Measurements from ENCODE around the gene ESYT3. TPM values are rescaled to one million over a fixed set of nuclear protein-coding genes. Genes with fewer than 3 reads are reported as not detected.

ESYT3 gene, protein sequence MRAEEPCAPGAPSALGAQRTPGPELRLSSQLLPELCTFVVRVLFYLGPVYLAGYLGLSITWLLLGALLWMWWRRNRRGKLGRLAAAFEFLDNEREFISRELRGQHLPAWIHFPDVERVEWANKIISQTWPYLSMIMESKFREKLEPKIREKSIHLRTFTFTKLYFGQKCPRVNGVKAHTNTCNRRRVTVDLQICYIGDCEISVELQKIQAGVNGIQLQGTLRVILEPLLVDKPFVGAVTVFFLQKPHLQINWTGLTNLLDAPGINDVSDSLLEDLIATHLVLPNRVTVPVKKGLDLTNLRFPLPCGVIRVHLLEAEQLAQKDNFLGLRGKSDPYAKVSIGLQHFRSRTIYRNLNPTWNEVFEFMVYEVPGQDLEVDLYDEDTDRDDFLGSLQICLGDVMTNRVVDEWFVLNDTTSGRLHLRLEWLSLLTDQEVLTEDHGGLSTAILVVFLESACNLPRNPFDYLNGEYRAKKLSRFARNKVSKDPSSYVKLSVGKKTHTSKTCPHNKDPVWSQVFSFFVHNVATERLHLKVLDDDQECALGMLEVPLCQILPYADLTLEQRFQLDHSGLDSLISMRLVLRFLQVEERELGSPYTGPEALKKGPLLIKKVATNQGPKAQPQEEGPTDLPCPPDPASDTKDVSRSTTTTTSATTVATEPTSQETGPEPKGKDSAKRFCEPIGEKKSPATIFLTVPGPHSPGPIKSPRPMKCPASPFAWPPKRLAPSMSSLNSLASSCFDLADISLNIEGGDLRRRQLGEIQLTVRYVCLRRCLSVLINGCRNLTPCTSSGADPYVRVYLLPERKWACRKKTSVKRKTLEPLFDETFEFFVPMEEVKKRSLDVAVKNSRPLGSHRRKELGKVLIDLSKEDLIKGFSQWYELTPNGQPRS
- 0.07 TPM in 1 of 2 replicates, not detected in the other for total RNA-seq

DNA sequence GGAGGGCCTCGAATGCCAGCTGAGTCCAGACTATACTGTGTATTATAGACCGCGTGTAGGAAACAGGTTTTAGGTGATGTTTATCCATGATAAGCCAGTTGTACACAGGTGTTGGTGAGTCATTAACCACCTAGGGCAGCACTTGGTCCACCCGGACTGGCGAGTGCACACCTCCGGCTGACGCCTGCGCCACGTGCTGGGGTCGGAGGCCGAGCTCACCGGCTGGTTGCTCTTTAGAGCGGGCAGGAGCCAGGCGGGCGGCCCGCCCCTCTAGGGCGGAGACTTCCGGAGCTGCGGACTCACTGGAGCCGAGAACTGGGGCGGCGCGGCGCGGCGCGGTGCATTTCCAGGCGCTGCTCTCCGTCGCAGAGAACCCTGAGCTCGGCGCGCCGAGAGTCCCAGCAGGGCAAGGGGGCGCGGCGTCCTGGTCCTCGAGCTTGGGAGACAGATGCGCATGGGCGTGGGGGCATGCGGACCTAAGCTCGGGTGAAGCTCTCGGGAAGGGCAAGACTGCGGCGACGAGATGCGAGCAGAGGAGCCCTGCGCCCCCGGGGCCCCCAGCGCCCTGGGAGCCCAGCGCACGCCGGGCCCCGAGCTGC is at the start of gene ESYT3:
Gene ESYT3 (plus strand): TSS at position 341 of the 599 bp plus-strand sequence. CDS start 183 bp downstream, at position 524.
- DNase-seq (ENCODE audit: low read depth, low spot score) = no peak

DNA sequence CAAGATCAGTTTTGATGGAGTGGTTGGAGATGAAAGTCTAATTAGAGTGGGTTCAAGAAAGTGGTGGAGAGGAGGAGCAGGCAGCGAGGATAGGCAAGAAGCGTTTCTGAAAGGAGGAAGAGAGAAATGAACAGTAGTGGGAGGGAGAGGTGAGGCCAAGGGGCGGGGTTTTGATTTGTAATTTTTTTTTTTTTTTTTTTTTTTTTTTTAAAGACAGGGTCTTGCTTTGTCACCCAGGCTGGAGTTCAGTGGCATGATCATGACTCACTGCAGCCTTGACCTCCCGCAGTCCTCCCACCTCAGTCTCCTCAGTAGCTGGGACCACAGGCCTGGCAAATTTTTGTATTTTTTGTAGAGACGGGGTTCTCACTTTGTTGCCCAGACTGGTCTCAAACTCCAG is 49.4 kb upstream of the ESYT3 start:
- DNase-seq (ENCODE audit: low read depth, low spot score) = no peak

DNA sequence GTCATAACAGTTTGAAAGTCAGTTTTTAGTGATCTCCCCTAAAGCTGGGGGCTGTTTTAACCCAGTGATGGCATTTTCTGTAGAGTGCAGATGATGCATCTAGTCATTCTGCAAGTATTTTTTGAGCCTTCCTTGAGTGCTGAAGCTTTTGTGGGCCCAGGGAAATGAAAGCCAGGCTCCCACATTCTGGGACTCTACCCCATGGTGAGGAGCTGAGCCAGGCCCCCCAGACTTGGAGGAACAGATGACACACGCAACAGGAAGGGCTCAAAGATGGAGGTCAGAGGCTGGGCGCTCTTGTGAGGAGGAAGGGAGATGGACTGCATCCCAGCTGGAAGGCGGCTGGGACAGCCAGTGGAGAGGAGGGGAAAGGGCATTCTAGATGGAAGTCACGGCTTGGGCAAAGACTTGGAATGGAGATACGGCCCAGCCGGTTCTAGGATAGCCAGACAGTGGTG is 45.2 kb upstream of the ESYT3 start:
- DNase-seq (ENCODE audit: low read depth, low spot score) = no peak

DNA sequence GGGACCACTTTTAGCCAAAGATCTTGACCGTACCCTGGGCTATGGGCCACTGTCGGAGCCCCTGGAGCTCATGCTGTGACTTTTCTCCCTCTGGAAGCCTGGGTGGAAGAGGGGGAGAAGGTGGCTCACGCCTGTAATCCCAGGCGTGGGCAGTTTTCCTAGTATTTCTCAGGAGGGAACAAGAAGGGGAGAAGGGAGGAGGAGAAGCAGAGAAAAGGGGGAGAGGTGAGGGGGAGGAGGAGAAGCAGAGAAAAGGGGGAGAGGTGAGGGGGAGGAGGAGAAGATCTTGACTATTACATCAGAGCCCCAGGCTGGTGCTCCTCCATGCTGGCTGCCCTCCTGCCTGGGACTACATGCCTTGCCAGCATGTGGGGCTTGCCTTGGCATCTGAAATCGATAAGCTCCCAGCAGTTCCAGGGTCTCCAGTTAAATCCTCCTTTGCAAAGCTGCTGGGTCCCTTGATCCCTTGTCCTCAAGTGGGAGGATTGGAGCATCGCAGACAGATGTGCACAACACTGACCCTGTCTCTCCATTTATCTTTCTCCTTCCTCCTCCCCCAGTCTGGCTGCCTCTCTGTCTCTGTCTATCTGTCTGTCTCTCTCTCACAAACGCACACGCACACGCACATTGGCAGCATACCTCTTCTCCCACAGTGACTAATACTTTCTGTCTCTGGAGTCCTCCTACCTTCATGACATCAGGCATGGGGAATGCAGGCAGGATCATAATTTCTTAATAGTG is 44.4 kb upstream of the ESYT3 start:
- no peak for DNase-seq (ENCODE audit: low read depth, low spot score)

DNA sequence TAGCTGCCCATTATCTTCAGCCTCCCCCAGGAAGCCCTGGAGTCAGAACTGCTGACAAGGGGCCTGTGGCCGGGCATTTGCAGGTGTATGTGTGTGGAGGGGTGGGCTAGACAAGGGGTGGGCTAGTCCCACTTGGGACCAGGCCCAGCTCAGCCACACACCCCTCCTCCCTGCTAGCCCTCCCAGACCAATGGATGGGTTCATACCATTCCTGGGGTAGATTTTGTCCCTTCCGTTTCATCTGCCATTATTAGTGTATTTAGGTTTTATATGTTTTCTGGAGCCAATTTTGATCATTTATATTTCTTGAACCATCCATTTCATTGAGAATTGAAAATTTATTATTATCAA is 43.9 kb upstream of the ESYT3 start:
- DNase-seq (ENCODE audit: low read depth, low spot score) = no peak

DNA sequence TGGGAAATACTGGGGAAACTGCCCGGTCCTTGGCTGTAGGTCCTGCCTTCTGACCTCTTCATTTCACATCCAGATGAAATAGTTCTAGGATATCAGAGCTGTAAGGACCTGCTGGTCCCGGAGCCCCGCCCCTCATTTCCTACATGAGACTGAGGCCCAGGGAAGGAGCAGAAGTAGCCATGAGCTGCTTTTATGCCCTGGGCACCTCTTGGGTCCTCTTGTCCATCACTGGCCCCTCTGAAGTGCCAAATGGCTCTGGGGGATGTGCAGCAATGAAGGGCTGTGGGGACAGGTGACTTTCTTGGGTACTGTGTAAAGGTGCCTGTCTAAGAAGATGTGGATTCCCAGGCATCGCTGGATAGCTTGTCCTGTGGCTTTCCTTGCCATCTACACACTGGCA is 40.3 kb upstream of the ESYT3 start:
- no peak for DNase-seq (ENCODE audit: low read depth, low spot score)

DNA sequence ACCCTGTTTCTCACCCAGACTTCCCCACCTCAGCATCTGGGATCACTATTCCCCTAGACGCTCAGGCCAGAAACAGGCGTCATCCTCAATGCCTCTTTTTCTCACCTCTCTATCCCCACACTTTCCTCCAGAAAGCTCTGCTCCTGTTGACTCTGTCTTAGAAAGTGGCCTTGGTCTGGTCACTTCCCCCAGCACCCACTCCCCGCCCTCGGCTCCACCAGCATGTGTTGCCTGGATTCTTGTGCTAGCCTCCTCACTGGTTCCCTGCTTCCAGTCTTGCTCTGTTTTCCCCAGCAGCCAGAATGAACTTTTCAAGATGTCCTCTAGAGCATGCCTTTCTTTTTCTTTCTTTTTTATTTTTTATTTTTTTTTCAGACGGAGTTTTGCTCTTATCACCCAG is 39.7 kb upstream of the ESYT3 start:
- DNase-seq (ENCODE audit: low read depth, low spot score) = no peak

DNA sequence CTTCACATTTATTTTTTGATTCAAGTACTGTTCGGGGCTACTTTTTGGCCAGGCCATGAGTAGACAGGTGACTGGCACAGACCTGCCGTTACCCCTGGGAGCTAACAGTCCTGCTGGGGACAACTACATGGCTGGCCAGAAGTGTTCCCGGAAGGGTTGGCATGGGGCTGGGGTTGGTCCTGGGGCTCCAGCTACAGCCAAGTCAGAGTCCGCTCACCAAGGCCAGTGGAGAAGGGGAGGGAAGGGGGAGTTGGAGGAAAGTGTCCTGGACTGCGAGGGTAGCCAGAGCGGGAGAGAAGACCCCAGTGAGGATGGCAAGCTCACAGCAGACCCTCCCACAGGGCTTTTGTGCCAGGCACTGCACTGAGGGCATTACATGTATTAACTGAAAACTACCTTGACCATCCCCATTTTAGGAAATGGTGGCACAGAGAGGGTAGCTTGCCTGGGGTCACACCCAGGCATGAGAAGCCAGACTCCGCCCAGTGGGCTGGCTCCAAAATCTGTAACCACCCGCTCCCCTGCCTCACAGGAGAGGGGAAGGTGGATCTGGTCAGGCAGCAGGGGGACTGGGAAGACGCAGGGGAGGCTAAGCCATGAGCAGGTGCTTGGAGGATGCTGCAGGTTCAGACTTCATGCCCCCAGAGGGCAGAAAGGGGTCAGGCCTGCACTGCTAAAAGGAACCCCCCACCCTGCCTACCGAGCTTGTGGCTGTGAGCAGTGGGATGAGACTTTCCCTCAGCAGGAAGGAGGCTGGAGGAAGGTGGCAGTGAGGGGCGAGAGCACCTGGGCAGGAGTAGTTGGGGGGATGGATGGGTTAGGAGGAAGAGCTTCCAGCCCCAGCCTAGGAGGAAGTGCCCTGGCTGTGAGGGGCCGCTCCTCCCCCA is 38.3 kb upstream of the ESYT3 start:
- DNase-seq (ENCODE audit: low read depth, low spot score) = no peak

DNA sequence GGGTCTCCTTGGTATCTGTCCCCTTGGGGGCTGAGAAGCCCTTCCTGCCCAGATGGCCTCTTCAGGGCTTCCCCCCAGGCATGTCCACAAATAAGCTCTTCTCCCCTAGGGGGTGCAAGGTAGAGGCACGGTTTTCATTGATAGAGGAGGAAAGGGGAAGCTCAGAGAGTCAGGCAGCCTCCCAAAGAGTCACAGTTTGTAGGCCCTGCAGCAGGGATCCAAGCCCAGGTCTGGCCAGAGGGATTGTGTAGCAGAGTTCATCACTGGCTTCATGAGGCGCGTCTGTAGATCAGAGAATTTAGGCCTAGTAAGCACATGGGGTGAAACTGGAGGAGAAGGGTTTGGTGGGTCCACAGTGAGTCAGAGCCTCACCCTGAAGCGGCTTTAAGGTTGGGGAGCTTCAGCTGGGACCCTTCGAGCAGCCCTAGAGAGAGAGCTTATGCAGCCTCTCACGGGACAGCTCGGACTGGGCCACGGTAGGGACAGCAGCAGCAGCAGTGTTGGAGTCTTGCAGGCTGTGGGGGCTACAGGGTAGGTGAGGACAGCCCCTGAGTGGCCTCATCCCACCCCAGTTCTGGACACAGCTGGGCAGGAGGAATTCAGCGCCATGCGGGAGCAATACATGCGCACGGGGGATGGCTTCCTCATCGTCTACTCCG is 37.5 kb upstream of the ESYT3 start:
- no peak for DNase-seq (ENCODE audit: low read depth, low spot score)

DNA sequence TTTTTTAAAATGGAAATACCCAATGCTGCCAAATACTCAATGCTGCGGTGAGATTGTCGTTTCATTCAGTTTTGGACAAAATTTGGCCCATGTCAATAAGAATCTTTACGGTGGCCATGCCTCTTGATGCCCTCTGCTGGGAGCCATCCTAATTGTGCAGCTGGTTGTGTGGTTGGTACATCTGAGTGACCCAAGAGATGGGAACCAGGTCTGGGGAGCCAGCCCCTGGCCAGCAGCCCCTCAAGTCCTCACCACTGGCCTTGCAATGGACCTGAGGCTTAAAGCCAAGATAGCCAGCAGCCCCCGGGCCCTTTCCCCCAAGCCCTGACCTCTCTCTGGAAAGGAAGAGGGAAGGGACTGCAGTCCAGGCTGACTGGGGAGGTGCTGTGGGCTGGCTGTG is 36.4 kb upstream of the ESYT3 start:
- DNase-seq (ENCODE audit: low read depth, low spot score) = no peak

DNA sequence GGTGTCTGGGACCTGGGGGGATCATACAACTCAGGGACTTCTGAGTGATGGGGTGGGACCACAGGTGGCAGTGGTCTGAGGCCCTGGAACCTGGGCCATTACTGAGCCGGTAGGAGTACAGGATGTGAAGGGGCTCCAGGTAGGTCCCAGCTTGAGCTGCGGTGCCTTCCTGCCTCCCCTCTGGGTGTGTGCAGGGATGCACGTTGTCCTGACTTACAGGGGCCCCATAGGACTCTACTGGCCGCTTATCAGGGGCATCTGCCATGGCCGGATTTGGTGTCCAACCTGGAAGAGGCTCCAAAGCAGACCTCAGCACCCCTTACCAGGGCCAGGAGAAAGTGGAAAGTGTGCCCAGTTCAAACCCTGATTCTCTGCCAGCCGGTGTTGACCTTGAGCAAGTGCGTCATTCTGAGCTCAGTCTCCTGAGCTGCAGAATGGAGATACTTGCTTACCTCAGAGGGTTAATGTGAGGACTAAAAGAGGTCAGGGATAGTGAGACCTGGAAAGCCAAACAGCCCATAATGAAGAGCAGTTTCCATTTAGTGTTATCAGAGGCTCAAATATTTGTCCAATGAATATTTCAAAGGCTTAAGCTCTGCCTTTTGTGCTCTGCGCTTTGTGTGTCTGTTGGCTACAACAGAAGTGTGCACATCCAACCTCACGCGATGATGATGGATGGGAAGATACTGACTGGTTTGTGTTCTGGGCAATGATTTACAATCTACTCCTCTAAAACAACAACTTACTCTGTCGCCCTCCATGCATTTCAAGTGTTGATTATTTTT is 35.4 kb upstream of the ESYT3 start:
- no peak for DNase-seq (ENCODE audit: low read depth, low spot score)

DNA sequence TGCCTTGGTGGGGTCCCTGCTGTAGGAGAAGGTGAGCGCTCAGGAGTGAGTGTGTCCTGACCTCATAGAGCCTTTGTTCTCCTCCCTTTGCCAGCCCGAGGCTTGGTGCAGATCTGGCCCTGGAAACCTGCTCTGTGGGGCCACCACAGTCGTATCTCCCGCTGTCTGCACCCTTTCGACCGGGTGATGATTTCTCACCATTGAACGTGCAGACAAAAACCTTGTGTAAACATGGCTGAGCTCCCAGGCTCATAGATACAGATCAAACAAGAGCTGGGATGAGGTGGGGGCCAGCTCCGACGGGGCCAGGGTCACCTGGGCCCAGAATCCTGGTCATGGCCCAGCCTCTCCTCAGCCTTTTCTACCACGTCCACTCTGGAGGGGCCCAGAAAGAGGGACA is 34.6 kb upstream of the ESYT3 start:
- DNase-seq (ENCODE audit: low read depth, low spot score) = no peak

DNA sequence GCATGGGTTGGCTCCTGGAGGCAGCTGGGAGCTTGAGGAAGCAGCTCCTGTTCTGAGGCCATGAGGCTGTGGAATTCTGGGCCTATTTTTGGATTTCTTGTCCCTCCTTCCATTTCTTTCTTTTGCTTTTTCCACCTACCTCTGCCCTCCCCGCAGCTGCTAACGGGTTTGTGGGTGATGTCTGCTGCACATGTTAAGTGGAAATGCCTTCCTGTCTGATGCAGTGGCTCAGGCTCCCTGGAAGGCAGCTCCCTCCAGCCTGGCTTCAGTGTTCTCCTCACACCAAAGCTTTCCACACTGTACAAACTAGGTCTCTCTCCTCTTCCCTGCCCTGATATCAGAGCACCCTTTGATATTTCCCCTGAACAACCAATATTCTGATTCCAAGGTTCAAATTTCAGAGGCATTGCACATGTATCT is 33.8 kb upstream of the ESYT3 start:
- DNase-seq (ENCODE audit: low read depth, low spot score) = no peak

DNA sequence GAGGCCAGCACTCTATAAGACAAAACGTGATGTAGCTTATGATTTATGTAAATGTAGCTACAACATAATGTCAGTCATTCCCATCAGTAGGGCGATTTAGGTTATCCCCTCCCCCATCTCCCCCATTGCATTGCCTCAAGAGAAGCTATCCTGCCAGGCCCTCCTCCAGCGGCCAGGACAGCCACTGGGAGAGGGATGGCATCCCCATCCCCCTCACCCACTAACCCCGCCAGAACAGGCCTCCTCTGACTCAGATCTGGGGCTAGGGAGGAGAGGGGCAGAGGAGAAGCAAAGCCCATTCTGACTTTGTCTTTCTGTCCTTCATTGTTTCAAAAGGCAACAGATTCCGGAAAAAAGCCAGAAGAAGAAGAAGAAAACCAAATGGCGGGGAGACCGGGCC is 32.6 kb upstream of the ESYT3 start:
- no peak for DNase-seq (ENCODE audit: low read depth, low spot score)

DNA sequence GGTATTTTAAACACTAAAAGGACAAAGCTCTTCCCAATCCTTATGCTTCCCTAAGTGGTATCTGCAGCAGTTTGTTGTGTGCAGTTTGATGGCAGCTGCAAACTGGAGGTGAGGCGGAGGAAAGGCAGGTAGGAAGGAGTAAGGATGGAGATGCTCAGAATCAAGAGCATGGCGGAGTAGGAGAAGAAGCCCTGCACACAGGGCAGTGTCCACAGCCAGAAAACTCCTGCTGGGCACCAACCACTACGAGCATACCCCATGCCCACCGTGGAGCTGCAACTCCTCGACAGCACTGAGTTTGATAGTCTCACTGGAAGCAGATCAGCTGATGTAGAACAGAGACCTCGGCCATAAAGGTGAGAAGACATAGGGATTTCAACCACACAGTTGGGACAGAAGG is 30.3 kb upstream of the ESYT3 start:
- no peak for DNase-seq (ENCODE audit: low read depth, low spot score)

DNA sequence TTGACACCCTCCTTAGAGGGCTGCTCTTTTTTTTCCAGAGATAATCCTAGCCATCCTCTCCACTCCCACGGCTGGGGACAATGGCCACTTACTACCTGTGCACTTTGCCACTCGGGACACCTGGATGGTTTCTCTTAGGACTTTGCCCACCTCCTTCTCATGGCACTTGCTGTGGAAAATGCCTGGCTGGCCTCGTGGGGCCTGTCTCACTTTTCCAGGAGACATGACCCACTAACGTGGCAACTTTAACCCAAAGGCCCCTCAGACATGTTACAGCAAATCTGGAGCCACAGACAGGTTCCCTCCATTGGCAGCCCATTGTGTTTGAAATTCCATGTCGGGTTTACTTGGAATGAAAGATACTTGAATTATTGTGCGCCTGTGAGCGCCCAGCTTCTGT is 29.4 kb upstream of the ESYT3 start:
- no peak for DNase-seq (ENCODE audit: low read depth, low spot score)

DNA sequence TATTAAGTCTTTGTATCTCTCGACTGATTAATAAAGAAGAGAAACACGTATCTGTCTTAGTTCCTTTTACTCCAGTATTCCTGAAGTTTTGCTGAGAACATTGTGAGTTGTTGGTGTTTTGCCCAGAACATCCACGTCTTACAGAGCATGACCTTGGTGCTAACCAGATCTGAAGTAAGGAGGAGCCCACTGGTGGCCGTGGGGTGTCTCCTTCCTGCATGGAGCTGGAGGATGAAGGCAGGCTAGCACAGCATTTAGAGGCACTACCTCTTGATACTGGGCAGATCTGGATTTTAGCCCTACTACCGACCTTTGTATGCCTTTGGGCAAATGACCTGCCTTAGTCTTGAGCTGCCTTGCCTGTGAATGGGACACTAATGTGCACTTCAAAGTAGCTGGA is 28.9 kb upstream of the ESYT3 start:
- DNase-seq (ENCODE audit: low read depth, low spot score) = no peak

DNA sequence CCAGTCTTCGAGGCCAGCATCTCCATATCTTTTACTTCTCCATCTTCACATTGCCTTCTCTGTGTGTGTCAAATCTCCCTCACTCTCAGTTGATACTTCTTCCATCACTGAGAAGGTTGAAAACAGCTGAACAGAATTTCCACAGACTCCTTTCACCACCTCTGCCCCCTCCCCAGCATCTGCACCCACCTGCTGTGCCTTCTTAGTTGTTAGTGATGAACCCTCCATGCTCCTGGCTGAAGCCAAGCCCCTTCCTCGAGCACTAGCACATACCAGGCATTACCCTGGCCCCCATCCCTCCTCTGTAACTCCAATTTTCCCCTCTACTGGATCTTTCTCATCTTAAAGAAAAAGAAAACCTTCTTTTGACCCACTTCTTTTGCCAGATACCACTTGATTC is 27.8 kb upstream of the ESYT3 start:
- DNase-seq (ENCODE audit: low read depth, low spot score) = no peak

DNA sequence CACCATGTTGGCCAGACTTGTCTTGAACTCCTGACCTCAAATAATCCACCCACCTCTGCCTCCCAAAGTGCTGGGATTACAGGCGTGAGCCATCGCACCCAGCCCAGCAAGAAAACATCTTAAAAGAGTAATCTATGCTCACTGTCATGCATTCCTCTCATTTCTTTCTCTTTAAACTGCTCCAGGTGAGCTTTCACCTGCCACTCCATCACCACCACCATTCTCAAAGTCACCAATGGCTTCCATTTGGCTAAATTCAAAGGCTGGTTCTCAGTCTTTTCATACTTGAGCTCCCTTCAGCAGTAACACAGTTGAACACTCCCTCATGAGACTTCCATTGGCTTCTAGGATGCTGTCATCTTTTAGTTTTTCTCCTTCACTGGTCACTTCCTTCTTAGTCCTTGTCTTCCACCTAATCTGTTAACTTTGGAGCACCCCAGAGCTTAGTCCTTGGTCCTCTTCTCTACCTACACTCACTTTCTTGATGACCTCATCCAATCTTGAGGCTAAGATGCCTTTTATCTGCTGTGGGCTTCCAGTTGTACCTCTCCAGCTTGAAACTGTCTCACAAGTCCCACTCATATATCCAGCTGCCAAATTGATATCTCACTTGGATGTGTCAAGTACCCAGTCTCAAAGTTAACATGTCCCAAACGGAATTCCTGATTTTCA is 27.0 kb upstream of the ESYT3 start:
- no peak for DNase-seq (ENCODE audit: low read depth, low spot score)

Measured in pulmonary artery endothelial cell (primary cell).